ENCODE measurements around the gene ZSCAN12. TPM values are rescaled to one million over a fixed set of nuclear protein-coding genes. Genes with fewer than 3 reads are reported as not detected.
A peak's percentile ranks its signal among the peaks of the same experiment; 100 is the strongest.

The ZSCAN12 gene
- total and polyA plus RNA-seq, 11 donors: 0.99 to 4.0 (median 2.7) TPM

- H3K36me3 ChIP-seq: peaks cover 0 to 11% (median 3%) of the 10 kb centered on the region in 9 donors
- 41 to 92% (median 76%) methylated on average over 2 of the region's 2 CpGs for WGBS, 4 donors
- H3K27me3 ChIP-seq: peaks cover 0 to 14% (median 0%) of the 10 kb centered on the region in 9 donors
- H3K9me3 ChIP-seq: no peaks in the 10 kb centered on the region
- ATAC-seq (no peak), DNase-seq (no peak)
- H3K27ac ChIP-seq: no peak overlapping the region
- H3K4me1 ChIP-seq: peaks cover 0 to 20% (median 6%) of the 10 kb centered on the region in 12 donors
- H3K4me3 ChIP-seq: no peak overlapping the region
- TF ChIP-seq POLR2A (IDR thresholded peaks at IDR 0.05): no peak
- TF ChIP-seq CTCF (IDR thresholded peaks at IDR 0.05): no peak
- intact Hi-C loops (cut with DNase I): no loop called here
Observed at GRCh38 chr6:28402197-28402596, 2.6 kb upstream of the ZSCAN12 start.

- ATAC-seq: no peak
- DNase-seq: no peak
- Histone ChIP-seq H3K27me3 (peaks cover 0 to 12% (median 0%) of the 10 kb centered on the region in 9 donors), H3K4me3 (no peak overlapping the region), H3K27ac (no peak overlapping the region), H3K9me3 (no peaks in the 10 kb centered on the region), H3K4me1 (peaks cover 0 to 24% (median 8%) of the 10 kb centered on the region in 12 donors), H3K36me3 (peaks cover 0 to 21% (median 10%) of the 10 kb centered on the region in 9 donors)
- TF ChIP-seq CTCF (IDR thresholded peaks at IDR 0.05) (no peak), POLR2A (IDR thresholded peaks at IDR 0.05) (no peak)
- 57 to 83% (median 71%) methylated on average over 1 of the region's 1 CpG for WGBS, 4 donors
- intact Hi-C loops (cut with DNase I): no loop called here
Observed at GRCh38 chr6:28401172-28401571, 1.6 kb upstream of the ZSCAN12 start.

- H3K27me3 ChIP-seq: peaks cover 0 to 4% (median 0%) of the 10 kb centered on the region in 9 donors
- no peak for DNase-seq
- peaks cover 0 to 24% (median 8%) of the 10 kb centered on the region in 12 donors for H3K4me1 ChIP-seq
- intact Hi-C loops (cut with DNase I): no loop called here
- WGBS, 4 donors: 30 to 34% (median 32%) methylated on average over 8 of the region's 8 CpGs
- peak overlapping the region in 7 of 12 donors; percentile 7 to 75 (median 53) for H3K27ac ChIP-seq
- peaks cover 0 to 30% (median 15%) of the 10 kb centered on the region in 9 donors for H3K36me3 ChIP-seq
- peak overlapping the region; percentile 40 to 89 (median 74) for H3K4me3 ChIP-seq
- TF ChIP-seq CTCF (IDR thresholded peaks at IDR 0.05): no peak
- TF ChIP-seq POLR2A (IDR thresholded peaks at IDR 0.05): no peak
- no peak for ATAC-seq
- no peaks in the 10 kb centered on the region for H3K9me3 ChIP-seq
Observed at GRCh38 chr6:28400122-28400451, 540 bp upstream of the ZSCAN12 start.

- ATAC-seq: no peak
- intact Hi-C loops (cut with DNase I): no loop called here
- H3K9me3 ChIP-seq: no peaks in the 10 kb centered on the region
- peaks cover 0 to 27% (median 8%) of the 10 kb centered on the region in 12 donors for H3K4me1 ChIP-seq
- no peak overlapping the region for H3K4me3 ChIP-seq
- WGBS, 4 donors: 95 to 100% (median 97%) methylated on average over 4 of the region's 4 CpGs
- H3K36me3 ChIP-seq: peaks cover 0 to 65% (median 45%) of the 10 kb centered on the region in 9 donors
- H3K27ac ChIP-seq: no peak overlapping the region
- TF ChIP-seq POLR2A (IDR thresholded peaks at IDR 0.05) (no peak), CTCF (IDR thresholded peaks at IDR 0.05) (no peak)
- DNase-seq: no peak
- H3K27me3 ChIP-seq: no peaks in the 10 kb centered on the region
Observed at GRCh38 chr6:28395918-28396317, 3.6 kb downstream of the ZSCAN12 start.
